Body of pancreas (tissue), 4 donors: ENCODE results near the gene ADAM15.

ENCODE experiments used
- CTCF ChIP-seq, 7 experiments: fragments of 450-650 bp in 4 of 7; fragments of 200-600 bp in 3 of 7; sonication (generic) in 3 of 7; IDR thresholded peaks; one replicate each; pipeline ENCODE4 v1.5.1; 2016 to 2019; ENCODE audit warnings: antibody characterized with exemption in 7 of 7
- POLR2A ChIP-seq, 3 donors: fragments of 450-650 bp; IDR thresholded peaks; one replicate each; pipeline ENCODE4 v1.6.1; 2016; ENCODE audit warnings: antibody characterized with exemption in 3 of 3, mild to moderate bottlenecking in 2 of 3

GRCh38 chr1:155051777-155052398, 772 bp downstream of the ADAM15 start:
- TF ChIP-seq CTCF (IDR thresholded peaks at IDR 0.05) (no peak), POLR2A (IDR thresholded peaks at IDR 0.05) (no peak)
